NCI-H187 treated with DMSO at 0.1 percent for 48 hours (cell line): ENCODE measurements around the gene NEURL4.

ENCODE experiments used
- DNase-seq: peaks from one replicate; lab custom pipeline; 2025; lab: John Stamatoyannopoulos, UW

The NEURL4 gene

DNA sequence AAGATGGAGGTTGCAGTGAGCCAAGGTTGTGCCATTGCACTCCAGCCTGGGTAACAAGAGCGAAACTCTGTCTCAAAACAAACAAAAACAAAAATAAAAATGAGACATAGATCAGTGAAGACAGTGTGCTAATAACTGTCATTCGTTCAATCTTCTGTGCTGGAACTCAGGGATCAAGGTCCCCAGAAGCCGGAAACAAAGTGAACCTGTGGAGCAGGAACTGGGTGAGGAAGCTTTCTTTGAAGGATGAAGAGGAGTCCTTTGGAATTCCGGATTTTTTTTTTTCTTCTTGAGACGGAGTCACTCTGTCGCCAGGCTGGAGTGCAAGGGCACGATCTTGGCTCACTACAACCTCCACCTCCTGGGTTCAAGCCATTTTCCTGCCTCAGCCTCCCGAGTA lies 49.7 kb downstream of the NEURL4 start:
- no peak for DNase-seq

DNA sequence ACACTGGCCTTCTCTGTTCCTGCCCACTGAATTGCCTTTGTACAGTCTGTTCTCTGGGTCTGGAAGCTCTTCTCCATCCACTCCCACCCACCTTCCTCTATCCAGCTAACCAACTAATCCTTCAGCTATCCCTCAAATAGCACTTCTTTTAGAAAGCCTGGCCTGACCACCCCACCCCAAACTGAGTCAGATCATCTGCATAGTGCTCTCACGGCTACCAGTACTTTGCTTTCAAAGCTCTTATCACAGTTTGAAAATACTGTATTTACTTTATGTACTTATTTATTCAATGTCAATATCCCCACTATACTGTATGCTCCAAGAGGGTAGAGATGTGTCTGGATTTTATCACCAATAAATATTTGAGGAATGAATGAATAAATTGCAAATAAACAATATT lies 62.4 kb downstream of the NEURL4 start:
- DNase-seq: no peak
